CD4-positive, alpha-beta T cell treated with Interleukin-4 for 1 hour (primary cell): ENCODE measurements around the gene WDR1.

Experiments
- DNase-seq, 2 donors: peaks; one replicate each; pipeline ENCODE4 v3.0.0-alpha.2; 2020 to 2022

WDR1 gene

GRCh38 chr4:10113362-10114047, 3.1 kb downstream of the WDR1 start:
- DNase-seq: no peak

GRCh38 chr4:10112658-10113284, 3.8 kb downstream of the WDR1 start:
- DNase-seq: no peak

- no peak for DNase-seq
Measured at GRCh38 chr4:10111067-10111801, 5.4 kb downstream of the WDR1 start.

GRCh38 chr4:10109995-10110670, 6.5 kb downstream of the WDR1 start:
- no peak for DNase-seq

GRCh38 chr4:10108818-10109783, 7.5 kb downstream of the WDR1 start:
- DNase-seq: peak; percentile 34 to 47

- DNase-seq: no peak
Measured at GRCh38 chr4:10108391-10108790, 8.2 kb downstream of the WDR1 start.

DNA sequence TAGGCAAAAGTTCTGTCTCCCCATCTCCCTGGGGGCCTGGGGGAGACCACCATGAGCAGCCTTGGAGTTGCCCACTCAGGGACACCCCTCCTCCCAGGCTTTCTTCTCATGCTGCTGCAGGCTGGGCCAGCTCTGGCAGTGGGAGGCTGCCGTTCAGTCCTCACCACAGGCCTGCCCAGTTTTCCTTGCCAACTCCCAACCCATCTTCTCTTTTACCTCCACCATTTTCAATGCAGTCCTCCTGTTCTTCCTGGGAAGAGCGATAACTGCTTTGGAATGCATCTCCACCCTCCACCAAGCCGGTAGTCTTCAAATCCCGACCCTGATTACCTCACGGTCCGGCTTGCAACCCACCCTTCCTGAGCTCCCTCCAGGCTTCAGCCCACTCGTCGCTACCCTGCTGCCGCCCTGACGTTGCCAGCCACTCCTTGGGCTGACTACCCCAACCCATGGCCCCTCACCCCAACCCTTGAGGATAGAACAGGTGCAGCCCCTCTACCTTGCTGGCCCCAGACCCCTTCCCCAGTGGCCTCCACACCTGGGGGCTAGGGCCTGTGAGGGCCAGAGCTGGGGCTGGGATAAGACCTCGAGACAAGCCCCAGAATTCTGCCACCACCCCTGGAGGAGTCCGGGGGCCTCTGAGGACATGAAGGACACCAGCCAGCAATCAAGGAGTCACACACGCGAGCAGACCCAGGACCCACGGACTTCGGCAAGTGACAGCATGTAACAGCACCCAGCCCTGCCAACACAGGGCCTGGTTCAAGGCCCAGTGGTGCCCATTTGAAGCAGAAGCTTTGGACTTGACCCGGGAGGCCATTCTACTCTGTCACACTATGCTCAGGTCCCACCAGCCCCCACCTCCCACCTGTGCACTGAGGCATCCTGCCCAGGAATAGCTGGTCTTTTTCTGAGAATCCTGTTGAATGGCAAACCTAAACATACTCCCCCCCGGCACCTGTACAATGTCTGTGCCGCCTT, 9.2 kb downstream of the WDR1 start:
- no peak for DNase-seq

GRCh38 chr4:10106421-10107039, 10.1 kb downstream of the WDR1 start:
- DNase-seq: peak; percentile 58 to 63

DNA sequence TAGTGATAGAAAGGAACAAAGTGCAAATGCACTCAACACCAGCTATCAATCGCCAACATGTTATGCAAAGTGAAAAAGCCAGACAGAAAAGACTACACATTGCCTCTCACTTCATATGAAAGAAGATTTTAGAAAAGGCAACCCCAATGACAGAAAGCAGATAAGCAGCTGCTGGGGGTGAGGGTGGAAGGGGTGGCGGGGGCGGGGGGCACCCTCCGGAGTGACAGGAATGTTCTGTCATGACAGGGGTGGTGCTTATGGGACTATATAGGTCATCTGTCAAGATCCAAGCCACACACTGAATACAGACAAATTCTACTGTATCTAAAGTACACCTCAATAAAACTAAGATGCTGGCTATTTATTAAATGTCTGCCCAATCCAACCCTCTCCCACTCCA, 10.7 kb downstream of the WDR1 start:
- no peak for DNase-seq

- no peak for DNase-seq
Measured at GRCh38 chr4:10105421-10105820, 11.2 kb downstream of the WDR1 start.

- DNase-seq: no peak
Measured at GRCh38 chr4:10104991-10105276, 11.7 kb downstream of the WDR1 start.

DNA sequence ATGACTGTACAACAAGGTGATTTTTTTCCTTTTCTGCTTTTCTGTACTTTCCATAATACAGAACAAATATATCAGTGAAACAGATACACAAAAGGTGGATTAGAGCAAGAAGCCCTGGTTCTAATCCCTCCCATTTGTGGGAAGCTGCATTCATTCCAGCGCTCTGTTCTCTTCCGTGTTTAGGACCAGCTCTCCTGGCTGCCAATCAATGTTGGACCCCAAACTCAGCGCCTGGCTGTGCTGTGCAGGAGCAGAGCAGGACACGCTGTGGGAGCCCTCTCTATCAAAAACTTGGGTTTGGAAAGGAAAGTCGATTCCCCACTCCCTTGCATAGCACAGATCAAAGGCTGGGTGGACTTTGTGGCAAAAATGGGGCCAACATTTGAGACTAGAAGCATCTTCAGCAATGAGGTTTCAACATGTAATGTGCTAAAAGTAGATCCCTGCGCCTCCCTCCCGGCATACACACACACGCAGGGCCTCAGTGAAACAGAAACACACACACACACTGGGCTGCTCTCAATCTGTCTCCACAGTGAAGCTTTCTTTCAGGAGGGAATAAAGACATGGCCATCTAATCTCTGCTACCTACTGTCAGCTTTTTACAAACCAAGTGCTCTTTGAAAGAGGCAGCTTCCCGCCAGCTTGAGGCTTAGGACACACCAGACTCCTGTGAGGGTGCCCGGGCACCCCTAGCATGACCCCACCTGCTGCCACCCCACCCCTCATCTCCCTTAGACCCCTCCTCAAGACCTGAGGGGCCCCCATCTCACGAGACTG, 12.2 kb downstream of the WDR1 start:
- DNase-seq: no peak

GRCh38 chr4:10102474-10103332, 13.9 kb downstream of the WDR1 start:
- DNase-seq: no peak

GRCh38 chr4:10101671-10102473, 14.7 kb downstream of the WDR1 start:
- DNase-seq: no peak

DNA sequence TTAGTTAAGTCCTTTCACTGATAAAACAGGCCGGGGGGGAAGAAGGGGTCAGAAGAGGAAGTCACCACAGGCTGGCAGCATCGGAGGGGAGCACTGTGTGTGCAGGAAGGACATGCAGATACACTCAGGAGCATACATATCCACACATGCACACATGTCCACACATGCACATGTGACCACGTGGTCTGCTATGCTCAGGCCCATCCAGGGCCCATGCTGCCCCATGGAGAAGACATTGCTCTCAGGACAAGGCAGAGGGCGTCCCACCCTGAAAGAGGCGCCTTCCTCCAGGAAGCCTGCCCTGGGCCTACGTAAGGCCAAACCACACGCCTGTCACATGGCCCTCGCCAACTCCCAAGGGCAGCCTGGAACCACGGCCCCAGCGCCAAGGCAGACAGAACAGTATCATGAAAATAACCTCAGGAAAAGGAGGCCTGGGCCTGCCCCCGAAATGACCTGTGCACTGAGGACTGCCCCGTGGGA, 15.8 kb downstream of the WDR1 start:
- DNase-seq: peak; percentile 35 to 44

GRCh38 chr4:10099499-10100325, 16.9 kb downstream of the WDR1 start:
- peak in 1 of 2 donors; percentile 42 for DNase-seq

DNA sequence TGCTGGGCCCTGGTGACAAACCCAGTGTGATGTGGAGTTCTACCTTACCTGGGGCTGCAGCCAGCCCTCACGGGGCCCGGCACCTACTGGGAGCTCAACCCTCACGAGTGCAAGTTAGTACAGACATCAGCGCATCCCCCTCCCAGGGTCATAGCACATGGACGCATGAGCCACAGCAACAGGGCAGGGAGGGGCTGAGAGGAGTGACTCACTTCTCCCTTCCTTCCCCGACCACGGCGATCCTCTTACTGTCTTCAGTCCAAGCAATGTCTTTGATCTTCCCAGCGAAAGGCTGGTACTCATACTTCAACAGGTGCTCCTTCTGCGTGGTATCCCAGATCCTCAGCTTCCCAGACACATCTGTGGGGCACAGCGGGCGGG, 17.8 kb downstream of the WDR1 start:
- DNase-seq: no peak
